GM23248 (cell line): Measurements from ENCODE around the gene PPP2R5C.

Experiments
- EZH2 ChIP-seq: fragments of 200-600 bp; sonication (generic); IDR thresholded peaks from 2 replicates; pipeline ENCODE4 v1.6.1; 2018; ENCODE audit warnings: antibody characterized with exemption, mild to moderate bottlenecking; ENCODE audit not compliant: insufficient read depth, poor library complexity, severe bottlenecking
- EZH2phosphoT487 ChIP-seq: fragments of 200-600 bp; sonication (generic); IDR thresholded peaks from 2 replicates; pipeline ENCODE4 v1.6.1; 2018; ENCODE audit warnings: antibody characterized with exemption, moderate library complexity, mild to moderate bottlenecking, low read depth; ENCODE audit not compliant: insufficient read depth

DNA sequence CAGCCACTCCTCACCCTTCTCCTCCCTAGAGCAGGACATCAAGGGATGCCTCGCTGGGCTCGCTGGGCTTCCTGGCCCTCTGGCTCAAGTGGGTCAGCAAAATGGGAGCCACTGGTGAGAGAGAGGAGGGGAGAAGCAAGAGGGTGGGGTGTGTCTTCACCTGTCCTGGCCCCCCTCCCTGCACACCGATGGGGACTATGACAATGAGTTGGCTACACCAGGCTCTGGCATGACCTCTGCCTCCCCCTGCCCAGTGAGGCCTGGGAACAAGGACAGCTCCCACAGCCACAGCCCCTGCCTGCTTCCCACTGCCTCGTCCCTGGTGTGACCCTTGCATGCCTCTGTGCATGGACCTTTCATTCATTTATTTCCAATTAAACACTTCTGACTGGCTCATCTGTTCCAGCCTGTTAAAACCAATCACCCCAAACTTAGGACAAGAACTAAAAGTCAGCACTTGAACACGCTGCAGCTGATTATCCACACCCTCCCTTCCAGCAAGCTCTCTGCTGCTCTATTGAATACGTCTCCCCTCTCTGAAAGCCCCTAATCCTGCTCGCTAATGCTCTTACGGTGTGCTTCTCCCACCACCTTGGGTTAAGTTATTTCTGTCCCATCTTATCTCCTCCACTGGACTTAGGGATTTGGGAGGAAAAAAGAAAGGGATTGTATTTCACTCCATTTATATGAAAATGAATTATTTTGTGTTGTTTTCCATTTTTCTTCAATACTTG is 5.8 kb upstream of the PPP2R5C start:
- TF ChIP-seq EZH2 (no peak), EZH2phosphoT487 (no peak)
